Astrocyte (in vitro differentiated cells and primary cell): ENCODE results near the gene RHOG. TPM values are rescaled to one million over a fixed set of nuclear protein-coding genes. Genes with fewer than 3 reads are reported as not detected.
A peak's percentile ranks its signal among the peaks of the same experiment; 100 is the strongest.

ENCODE experiments used
- DNase-seq: peaks from one replicate; pipeline ENCODE4 v3.0.0-alpha.2; 2010; ENCODE audit warnings: low read depth
- FAIRE-seq: peaks from 2 replicates; lab custom pipeline; 2011; peaks lifted over from hg19 to GRCh38; lab: Jason Lieb, UNC
- H2AFZ ChIP-seq: 2 replicates; pipeline ENCODE4 v1.6.0; 2012; ENCODE audit warnings: low read depth, low read length, inconsistent platforms
- H3K27ac ChIP-seq: 2 replicates; pipeline ENCODE4 v1.5.1; 2011; ENCODE audit warnings: low read depth, low read length, inconsistent platforms
- H3K27me3 ChIP-seq: 2 replicates; pipeline ENCODE4 v1.6.0; 2011; ENCODE audit warnings: low read length, inconsistent platforms; ENCODE audit not compliant: insufficient read depth
- H3K36me3 ChIP-seq: 2 replicates; pipeline ENCODE4 v1.5.1; 2011; ENCODE audit warnings: low read length, inconsistent platforms; ENCODE audit not compliant: insufficient read depth
- H3K4me1 ChIP-seq: 2 replicates; pipeline ENCODE4 v1.5.1; 2011; ENCODE audit warnings: low read length, inconsistent platforms; ENCODE audit not compliant: insufficient read depth
- H3K4me2 ChIP-seq: 2 replicates; pipeline ENCODE4 v1.6.0; 2012; ENCODE audit warnings: low read length, inconsistent platforms
- H3K4me3 ChIP-seq: 2 replicates; pipeline ENCODE4 v1.5.1; 2011; ENCODE audit warnings: low read depth, mild to moderate bottlenecking, low read length, inconsistent platforms; ENCODE audit not compliant: insufficient read depth
- H3K79me2 ChIP-seq: 2 replicates; pipeline ENCODE4 v1.6.0; 2012; ENCODE audit warnings: mild to moderate bottlenecking, low read length, inconsistent platforms; ENCODE audit not compliant: insufficient read depth
- H3K9ac ChIP-seq: 2 replicates; pipeline ENCODE4 v1.6.0; 2012; ENCODE audit warnings: mild to moderate bottlenecking, low read length, inconsistent platforms
- H3K9me3 ChIP-seq: 2 replicates; pipeline ENCODE4 v1.5.1; 2012; ENCODE audit warnings: low read depth, mild to moderate bottlenecking, low read length, inconsistent platforms; ENCODE audit not compliant: insufficient read depth
- H4K20me1 ChIP-seq: 2 replicates; pipeline ENCODE4 v1.6.0; 2012; ENCODE audit warnings: low read length, inconsistent platforms; ENCODE audit not compliant: insufficient read depth
- H3K27ac Mint-ChIP-seq: one replicate; pipeline ENCODE4 v1.8.0; 2021; ENCODE audit warnings: mild to moderate bottlenecking, mixed read lengths; ENCODE audit not compliant: unreplicated experiment
- H3K27me3 Mint-ChIP-seq: one replicate; pipeline ENCODE4 v1.8.0; 2021; ENCODE audit warnings: low read depth, mixed read lengths; ENCODE audit not compliant: unreplicated experiment
- H3K36me3 Mint-ChIP-seq: one replicate; pipeline ENCODE4 v1.8.0; 2021; ENCODE audit warnings: low read depth, mixed read lengths; ENCODE audit not compliant: unreplicated experiment
- H3K4me1 Mint-ChIP-seq: one replicate; pipeline ENCODE4 v1.8.0; 2021; ENCODE audit warnings: low read depth, mixed read lengths; ENCODE audit not compliant: unreplicated experiment
- H3K4me3 Mint-ChIP-seq: one replicate; pipeline ENCODE4 v1.8.0; 2021; ENCODE audit warnings: mild to moderate bottlenecking, moderate library complexity, mixed read lengths; ENCODE audit not compliant: unreplicated experiment
- H3K9me3 Mint-ChIP-seq: one replicate; pipeline ENCODE4 v1.8.0; 2021; ENCODE audit warnings: mild to moderate bottlenecking, mixed read lengths; ENCODE audit not compliant: unreplicated experiment
- EZH2 ChIP-seq: IDR thresholded peaks from 2 replicates; pipeline ENCODE4 v1.6.1; 2012; ENCODE audit warnings: mild to moderate bottlenecking, low read length, inconsistent platforms; ENCODE audit not compliant: insufficient read depth
- total RNA-seq: library from RNA; stranded (reverse); gene quantifications from 2 replicates; pipeline ENCODE4 v1.2.1, GENCODE V29; 2021
- TF ChIP-seq, protein P1 (sequence below): IDR thresholded peaks from 2 replicates; pipeline ENCODE4 v1.5.1; 2011; ENCODE audit warnings: low read depth, mild to moderate bottlenecking, inconsistent platforms, low read length, moderate library complexity; ENCODE audit not compliant: insufficient read depth

The RHOG gene
- total RNA-seq, 1 donor from 2014 or later = 54.5 TPM

DNA sequence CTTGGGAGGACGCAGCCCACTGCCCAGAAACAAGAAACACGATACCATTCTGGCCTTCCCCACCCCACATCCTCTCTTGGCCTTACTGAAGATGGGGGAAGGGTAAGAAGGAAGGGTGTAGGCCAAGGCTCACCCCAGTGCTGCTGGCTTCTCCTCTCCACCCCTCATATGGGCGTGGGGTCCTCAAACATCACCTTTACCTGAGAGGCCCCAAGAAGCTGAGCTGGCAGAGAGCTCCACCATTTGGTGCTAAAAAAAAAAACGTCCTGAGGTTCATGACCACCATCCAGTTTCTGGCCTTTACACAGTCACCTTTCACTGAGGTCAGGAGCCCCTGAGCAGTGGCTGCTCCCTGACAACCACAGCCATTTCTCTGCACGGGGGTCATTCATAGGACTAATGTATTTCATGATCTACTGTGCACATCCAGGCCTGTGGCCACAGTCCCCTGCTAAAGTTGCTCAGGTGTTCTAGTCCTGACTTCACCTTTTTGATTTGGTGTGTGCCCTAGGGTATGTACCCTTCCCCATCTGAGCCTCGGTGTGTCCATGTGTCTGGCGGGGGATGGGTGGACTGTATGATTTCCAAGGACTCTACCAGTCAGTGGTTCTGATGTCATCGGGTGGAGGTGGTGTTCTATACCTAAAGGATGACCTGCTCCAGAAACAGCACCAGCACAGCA, 15.1 kb downstream of the RHOG start:
- no peak overlapping the region for H3K9ac ChIP-seq
- no peak overlapping the region for H3K27ac Mint-ChIP-seq
- H3K27me3 ChIP-seq = no peaks in the 10 kb centered on the region
- TF ChIP-seq EZH2 = no peak
- TF ChIP-seq, protein P1, sequence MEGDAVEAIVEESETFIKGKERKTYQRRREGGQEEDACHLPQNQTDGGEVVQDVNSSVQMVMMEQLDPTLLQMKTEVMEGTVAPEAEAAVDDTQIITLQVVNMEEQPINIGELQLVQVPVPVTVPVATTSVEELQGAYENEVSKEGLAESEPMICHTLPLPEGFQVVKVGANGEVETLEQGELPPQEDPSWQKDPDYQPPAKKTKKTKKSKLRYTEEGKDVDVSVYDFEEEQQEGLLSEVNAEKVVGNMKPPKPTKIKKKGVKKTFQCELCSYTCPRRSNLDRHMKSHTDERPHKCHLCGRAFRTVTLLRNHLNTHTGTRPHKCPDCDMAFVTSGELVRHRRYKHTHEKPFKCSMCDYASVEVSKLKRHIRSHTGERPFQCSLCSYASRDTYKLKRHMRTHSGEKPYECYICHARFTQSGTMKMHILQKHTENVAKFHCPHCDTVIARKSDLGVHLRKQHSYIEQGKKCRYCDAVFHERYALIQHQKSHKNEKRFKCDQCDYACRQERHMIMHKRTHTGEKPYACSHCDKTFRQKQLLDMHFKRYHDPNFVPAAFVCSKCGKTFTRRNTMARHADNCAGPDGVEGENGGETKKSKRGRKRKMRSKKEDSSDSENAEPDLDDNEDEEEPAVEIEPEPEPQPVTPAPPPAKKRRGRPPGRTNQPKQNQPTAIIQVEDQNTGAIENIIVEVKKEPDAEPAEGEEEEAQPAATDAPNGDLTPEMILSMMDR = no peak
- H3K36me3 Mint-ChIP-seq = peaks cover 32% of the 10 kb centered on the region
- H3K27me3 Mint-ChIP-seq = no peaks in the 10 kb centered on the region
- no peak overlapping the region for H2AFZ ChIP-seq
- H3K4me2 ChIP-seq = no peak overlapping the region
- FAIRE-seq = no peak
- H3K4me3 ChIP-seq = no peak overlapping the region
- H4K20me1 ChIP-seq = peaks cover 53% of the 10 kb centered on the region
- no peaks in the 10 kb centered on the region for H3K4me1 ChIP-seq
- H3K9me3 Mint-ChIP-seq = no peaks in the 10 kb centered on the region
- peaks cover 21% of the 10 kb centered on the region for H3K36me3 ChIP-seq
- H3K27ac ChIP-seq = no peak overlapping the region
- H3K79me2 ChIP-seq = peaks cover 17% of the 10 kb centered on the region
- H3K9me3 ChIP-seq = no peaks in the 10 kb centered on the region
- no peak for DNase-seq
- peaks cover 7% of the 10 kb centered on the region for H3K4me1 Mint-ChIP-seq
- H3K4me3 Mint-ChIP-seq = no peak overlapping the region

DNA sequence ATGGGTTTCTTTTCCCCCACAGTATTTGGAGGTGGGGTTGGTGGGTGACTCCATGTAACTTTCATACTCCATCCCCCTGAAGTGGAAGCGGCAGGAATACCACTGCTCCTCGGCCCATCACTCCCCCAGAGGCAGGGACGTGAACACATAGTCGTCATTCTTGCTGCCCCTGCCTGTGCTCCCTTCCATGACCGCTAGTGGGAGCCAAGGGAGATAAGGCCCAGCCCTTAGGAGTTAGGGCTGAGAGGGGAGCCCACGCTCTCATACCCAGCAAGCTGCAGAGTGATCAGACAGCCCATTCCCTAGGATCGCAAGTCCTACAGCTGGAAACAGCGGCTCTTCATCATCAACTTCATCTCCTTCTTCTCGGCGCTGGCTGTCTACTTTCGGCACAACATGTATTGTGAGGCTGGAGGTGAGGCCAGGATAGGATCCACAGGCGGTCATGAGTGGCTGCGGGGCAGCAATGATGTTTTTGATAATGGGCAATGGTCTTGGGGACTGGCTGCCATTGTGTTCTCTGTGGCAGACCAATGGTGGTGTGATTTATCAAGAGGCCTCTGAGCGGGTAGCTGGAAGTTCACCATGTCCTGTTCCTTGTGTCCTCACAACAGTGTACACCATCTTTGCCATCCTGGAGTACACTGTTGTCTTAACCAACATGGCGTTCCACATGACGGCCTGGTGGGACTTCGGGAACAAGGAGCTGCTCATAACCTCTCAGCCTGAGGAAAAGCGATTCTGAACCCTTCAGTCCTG, 15.9 kb downstream of the RHOG start:
- H3K4me3 ChIP-seq = no peak overlapping the region
- H3K9ac ChIP-seq = no peak overlapping the region
- no peak for DNase-seq
- no peak overlapping the region for H3K4me2 ChIP-seq
- H3K36me3 ChIP-seq = peaks cover 17% of the 10 kb centered on the region
- H4K20me1 ChIP-seq = peaks cover 46% of the 10 kb centered on the region
- H3K79me2 ChIP-seq = peaks cover 10% of the 10 kb centered on the region
- H3K27ac Mint-ChIP-seq = no peak overlapping the region
- H3K27me3 ChIP-seq = no peaks in the 10 kb centered on the region
- H3K9me3 Mint-ChIP-seq = no peaks in the 10 kb centered on the region
- H3K27ac ChIP-seq = no peak overlapping the region
- TF ChIP-seq, protein P1 = peak; percentile 41
- TF ChIP-seq EZH2 = no peak
- no peaks in the 10 kb centered on the region for H3K27me3 Mint-ChIP-seq
- H2AFZ ChIP-seq = no peak overlapping the region
- H3K4me1 Mint-ChIP-seq = peaks cover 6% of the 10 kb centered on the region
- H3K36me3 Mint-ChIP-seq = peaks cover 30% of the 10 kb centered on the region
- H3K9me3 ChIP-seq = no peaks in the 10 kb centered on the region
- H3K4me3 Mint-ChIP-seq = no peak overlapping the region
- FAIRE-seq = no peak
- H3K4me1 ChIP-seq = no peaks in the 10 kb centered on the region
